ENCODE measurements around the gene LCN2.
A peak's percentile ranks its signal among the peaks of the same experiment; 100 is the strongest.
"Not testable (repeated sequence)": the region's sequence is repeated elsewhere in the genome, so short reads cannot be mapped to it uniquely, and the experiment has no call there.

Gene LCN2

GRCh38 chr9:128107468-128108268, 41.6 kb upstream of the LCN2 start:
- DNase-seq (ENCODE audit: insufficient read length, low spot score) (no peak), FAIRE-seq (no peak)
- no peak for TF ChIP-seq POLR2A (IDR thresholded peaks at IDR 0.05; ENCODE audit: low read depth, low read length)

DNA sequence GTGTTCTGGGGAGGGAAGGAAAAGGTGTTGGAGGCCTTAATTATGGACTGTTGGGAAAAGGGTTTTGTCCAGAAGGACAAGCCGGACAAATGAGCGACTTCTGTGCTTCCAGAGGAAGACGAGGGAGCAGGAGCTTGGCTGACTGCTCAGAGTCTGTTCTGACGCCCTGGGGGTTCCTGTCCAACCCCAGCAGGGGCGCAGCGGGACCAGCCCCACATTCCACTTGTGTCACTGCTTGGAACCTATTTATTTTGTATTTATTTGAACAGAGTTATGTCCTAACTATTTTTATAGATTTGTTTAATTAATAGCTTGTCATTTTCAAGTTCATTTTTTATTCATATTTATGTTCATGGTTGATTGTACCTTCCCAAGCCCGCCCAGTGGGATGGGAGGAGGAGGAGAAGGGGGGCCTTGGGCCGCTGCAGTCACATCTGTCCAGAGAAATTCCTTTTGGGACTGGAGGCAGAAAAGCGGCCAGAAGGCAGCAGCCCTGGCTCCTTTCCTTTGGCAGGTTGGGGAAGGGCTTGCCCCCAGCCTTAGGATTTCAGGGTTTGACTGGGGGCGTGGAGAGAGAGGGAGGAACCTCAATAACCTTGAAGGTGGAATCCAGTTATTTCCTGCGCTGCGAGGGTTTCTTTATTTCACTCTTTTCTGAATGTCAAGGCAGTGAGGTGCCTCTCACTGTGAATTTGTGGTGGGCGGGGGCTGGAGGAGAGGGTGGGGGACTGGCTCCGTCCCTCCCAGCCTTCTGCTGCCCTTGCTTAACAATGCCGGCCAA, 40.8 kb upstream of the LCN2 start:
- no peak for TF ChIP-seq POLR2A (IDR thresholded peaks at IDR 0.05; ENCODE audit: low read depth, low read length)
- no peak for FAIRE-seq
- DNase-seq (ENCODE audit: insufficient read length, low spot score), result no peak

DNA sequence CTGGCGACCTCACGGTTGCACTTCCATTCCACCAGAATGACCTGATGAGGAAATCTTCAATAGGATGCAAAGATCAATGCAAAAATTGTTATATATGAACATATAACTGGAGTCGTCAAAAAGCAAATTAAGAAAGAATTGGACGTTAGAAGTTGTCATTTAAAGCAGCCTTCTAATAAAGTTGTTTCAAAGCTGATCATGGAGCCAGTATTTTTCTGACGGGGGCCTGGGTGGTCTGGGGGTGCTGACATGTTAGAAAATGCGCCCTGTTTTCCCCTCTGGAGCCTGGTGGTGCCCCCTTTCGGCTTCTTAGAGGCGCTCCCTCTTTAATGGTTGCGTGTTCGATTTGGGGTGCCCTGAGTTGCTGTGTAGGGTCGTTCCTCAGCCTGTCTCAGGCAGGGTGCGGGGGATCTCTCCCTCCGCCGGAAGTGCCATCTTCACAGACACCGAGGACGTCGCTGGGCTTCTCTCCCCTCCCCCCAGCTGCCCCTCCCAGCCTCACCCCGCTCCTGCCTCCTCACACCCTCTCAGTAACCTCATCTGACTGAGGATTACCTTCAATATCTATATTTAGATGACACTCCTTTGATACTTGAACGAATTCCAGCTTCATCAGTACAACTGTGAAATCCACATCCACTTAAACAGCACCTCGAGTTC, 40.1 kb upstream of the LCN2 start:
- FAIRE-seq (no peak), DNase-seq (ENCODE audit: insufficient read length, low spot score) (no peak)
- TF ChIP-seq POLR2A (IDR thresholded peaks at IDR 0.05; ENCODE audit: low read depth, low read length), result no peak

- not testable (repeated sequence) for FAIRE-seq; DNase-seq (ENCODE audit: insufficient read length, low spot score)
Observed at GRCh38 chr9:128111726-128112125, 37.5 kb upstream of the LCN2 start.

- no peak for DNase-seq (ENCODE audit: insufficient read length, low spot score)
- FAIRE-seq, result no peak
- no peak for TF ChIP-seq POLR2A (IDR thresholded peaks at IDR 0.05; ENCODE audit: low read depth, low read length)
Observed at GRCh38 chr9:128113526-128114325, 35.5 kb upstream of the LCN2 start.

DNA sequence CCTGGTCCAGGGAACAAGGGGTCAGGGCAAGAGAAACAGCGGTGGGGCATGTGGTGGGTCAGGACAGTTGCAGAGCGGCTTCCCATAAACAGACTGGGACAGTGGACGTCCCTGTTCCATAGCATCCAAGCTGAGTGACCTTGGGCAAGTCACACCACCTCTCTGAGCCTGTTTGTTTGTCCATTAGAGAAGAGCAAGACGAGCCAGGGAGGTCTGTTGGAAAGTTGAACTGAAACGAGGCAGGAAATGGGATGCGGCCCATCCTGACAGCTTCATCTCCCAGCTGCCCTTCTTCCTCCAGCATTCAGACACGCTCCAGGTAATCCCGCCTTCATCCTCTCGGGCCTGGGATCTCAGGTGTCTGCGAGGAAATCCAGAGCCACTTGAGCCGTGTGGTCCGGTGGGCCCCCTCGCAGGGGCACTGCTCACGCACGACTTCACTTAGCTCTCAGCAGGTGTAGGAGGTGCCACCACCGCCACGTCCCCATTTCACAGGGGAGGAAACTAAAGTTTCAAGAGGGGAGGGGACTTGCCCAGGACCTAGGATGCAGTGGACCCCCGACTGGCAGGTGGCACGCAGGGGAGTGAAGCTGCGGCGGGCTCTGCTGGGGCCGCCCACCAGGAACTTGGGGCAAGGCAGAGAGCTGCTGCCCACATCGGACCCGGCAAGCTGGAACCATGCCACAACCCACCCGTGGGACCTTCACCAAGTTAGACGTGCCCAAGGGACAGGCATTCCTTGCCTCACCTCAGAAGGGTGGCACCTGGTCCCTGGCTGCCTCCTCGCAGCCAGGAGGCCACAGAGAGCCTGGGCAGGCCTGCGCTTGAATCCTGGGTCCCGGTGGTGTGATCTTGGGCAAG, 34.7 kb upstream of the LCN2 start:
- FAIRE-seq (no peak), DNase-seq (ENCODE audit: insufficient read length, low spot score) (no peak)
- no peak for TF ChIP-seq POLR2A (IDR thresholded peaks at IDR 0.05; ENCODE audit: low read depth, low read length)

GRCh38 chr9:128115187-128116103, 33.8 kb upstream of the LCN2 start:
- FAIRE-seq (no peak), DNase-seq (ENCODE audit: insufficient read length, low spot score) (no peak)

DNA sequence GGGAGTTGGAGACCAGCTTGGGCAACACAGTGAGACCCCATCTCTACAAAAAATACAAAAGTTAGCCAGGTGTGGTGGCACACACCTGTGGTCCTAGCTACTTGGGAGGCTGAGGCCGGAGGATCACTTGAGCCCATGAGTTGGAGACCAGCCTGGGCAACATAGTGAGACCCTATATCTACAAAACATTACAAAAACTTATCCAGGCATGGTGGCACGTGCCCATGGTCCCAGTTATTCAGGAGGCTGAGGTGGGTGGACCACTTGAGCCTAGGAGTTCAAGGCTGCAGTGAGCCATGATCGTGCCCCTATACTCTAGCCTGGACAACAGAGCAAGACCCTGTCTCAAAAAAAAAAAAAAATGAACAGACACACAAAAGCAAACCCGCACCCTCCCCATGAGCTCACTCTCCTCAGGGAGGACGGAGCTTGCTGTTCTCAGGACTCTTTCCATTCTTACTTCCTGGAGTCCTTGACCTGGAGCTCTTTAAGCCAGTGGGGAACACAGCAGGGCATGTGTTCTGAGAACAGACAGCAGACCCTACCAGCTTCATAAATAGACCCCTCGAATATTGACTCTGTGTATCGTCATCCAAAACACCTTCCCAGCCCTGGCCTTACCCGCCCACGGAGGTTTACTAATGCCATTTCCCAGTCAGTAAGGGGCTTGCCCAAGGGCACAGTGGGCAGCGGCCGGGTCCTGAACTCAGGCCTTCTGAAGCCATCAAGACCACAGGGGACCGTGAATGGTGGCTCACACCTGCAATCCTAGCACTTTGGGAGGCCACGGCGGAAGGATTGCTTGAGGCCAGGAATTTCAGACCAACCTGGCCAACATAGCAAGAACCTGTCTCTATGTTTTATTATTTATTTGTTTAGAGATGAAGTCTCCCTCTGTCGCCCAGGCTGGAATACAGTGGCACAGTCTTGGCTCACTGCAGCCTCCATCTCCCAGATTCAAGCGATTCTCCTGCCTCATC, 32.9 kb upstream of the LCN2 start:
- no peak for TF ChIP-seq POLR2A (IDR thresholded peaks at IDR 0.05; ENCODE audit: low read depth, low read length)
- no peak for DNase-seq (ENCODE audit: insufficient read length, low spot score)
- no peak for FAIRE-seq

More at GRCh38 chr9:128115187-128116103, 33.8 kb upstream of the LCN2 start:
- no peak for TF ChIP-seq POLR2A (IDR thresholded peaks at IDR 0.05; ENCODE audit: low read depth, low read length)

DNA sequence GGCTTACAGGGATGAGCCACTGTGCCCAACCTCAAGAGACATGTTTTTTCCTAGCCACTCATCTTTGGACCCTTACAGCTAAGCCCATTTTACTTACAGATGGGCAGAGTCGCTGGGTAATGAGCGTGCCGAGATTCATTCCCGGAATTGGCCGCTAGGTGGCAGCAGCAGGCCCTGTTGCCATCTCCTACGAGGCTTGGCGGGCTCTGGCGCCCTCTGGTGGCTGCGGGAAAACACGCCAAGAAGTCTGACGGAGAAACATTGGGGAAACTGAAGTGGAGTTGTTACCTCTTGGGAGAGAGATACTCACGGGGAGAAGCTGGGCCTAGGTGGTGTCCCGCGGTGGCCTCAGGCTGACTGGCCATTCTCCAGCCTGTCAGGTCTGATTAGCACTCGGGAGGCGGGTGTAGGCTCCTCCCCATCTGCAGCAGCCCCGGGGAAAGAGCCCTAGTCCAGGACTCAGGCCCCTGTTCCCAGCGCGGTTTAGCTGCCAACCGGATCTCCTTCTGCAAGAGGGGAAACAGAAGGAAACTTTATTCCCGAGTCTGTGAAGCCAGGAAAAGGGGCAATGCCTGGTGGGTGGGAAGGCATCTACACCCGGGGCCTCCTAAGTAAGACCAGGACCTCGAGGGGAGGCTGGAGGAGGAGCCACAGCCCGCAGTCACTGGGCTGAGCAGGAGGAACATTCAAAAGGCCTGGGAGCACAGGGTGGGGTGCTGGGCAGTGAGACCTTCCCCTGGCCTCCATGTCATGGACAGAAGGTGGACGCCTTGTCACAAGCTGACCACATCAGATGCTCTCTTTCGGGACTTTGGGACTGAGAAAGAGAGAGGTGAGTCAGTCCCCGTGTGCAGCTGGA, 31.4 kb upstream of the LCN2 start:
- TF ChIP-seq POLR2A (IDR thresholded peaks at IDR 0.05; ENCODE audit: low read depth, low read length), result no peak
- DNase-seq (ENCODE audit: insufficient read length, low spot score) (peak; percentile 92), FAIRE-seq (peak; percentile 89)

GRCh38 chr9:128118472-128118857, 30.8 kb upstream of the LCN2 start:
- TF ChIP-seq POLR2A (IDR thresholded peaks at IDR 0.05; ENCODE audit: low read depth, low read length), result no peak
- no peak for DNase-seq (ENCODE audit: insufficient read length, low spot score)
- no peak for FAIRE-seq
